ENCODE data around the gene KRTAP3-2. TPM values are rescaled to one million over a fixed set of nuclear protein-coding genes. Genes with fewer than 3 reads are reported as not detected.

KRTAP3-2 gene
- total RNA-seq, 2 donors from 2014 or later, result not detected

GRCh38 chr17:40967582-40967981 is 32.1 kb downstream of the KRTAP3-2 start:
- no peak overlapping the region for H3K27ac ChIP-seq
- TF ChIP-seq, protein P1, sequence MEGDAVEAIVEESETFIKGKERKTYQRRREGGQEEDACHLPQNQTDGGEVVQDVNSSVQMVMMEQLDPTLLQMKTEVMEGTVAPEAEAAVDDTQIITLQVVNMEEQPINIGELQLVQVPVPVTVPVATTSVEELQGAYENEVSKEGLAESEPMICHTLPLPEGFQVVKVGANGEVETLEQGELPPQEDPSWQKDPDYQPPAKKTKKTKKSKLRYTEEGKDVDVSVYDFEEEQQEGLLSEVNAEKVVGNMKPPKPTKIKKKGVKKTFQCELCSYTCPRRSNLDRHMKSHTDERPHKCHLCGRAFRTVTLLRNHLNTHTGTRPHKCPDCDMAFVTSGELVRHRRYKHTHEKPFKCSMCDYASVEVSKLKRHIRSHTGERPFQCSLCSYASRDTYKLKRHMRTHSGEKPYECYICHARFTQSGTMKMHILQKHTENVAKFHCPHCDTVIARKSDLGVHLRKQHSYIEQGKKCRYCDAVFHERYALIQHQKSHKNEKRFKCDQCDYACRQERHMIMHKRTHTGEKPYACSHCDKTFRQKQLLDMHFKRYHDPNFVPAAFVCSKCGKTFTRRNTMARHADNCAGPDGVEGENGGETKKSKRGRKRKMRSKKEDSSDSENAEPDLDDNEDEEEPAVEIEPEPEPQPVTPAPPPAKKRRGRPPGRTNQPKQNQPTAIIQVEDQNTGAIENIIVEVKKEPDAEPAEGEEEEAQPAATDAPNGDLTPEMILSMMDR (IDR thresholded peaks at IDR 0.05), result no peak

DNA sequence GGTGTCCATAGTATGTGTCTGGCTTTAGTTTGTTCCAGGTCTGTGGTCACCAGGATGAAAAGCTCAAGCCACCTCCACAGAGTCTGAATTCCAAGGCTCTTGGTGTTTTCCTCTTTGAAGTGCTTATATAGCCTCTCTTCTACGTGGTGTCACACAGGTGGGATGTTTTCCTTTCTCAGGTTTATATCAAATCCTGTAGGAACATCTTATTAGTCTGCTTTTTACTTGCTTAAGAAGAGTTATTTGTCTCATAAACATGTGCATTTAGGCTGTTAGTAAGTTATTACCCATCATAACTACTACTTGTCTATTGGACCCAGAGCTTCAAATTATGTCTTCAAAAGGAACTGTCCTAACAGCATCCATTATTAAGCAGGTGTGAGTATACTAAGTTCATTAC is 32.9 kb downstream of the KRTAP3-2 start, which contains the start of gene KRT39:
Gene KRT39, minus strand, starts transcription at position 101 of the 400 bp plus-strand sequence. Its CDS starts 92 bp downstream, at position 9.
- no peak for DNase-seq (ENCODE audit: low spot score)
- Histone ChIP-seq H3K4me1 (no peaks in the 10 kb centered on the region), H3K27ac (no peak within 1 kb of the TSS), H3K36me3 (no peaks in the 10 kb centered on the region), H3K9me3 (peaks cover 0 to 3% of the 10 kb centered on the region in 2 donors), H3K4me3 (no peak within 1 kb of the TSS), H3K27me3 (no peaks in the 10 kb centered on the region)
- TF ChIP-seq, protein P1 (IDR thresholded peaks at IDR 0.05), result no peak

More at GRCh38 chr17:40967582-40967981, 32.1 kb downstream of the KRTAP3-2 start:
- no peaks in the 10 kb centered on the region for H3K36me3 ChIP-seq
- peaks cover 0 to 3% of the 10 kb centered on the region in 2 donors for H3K9me3 ChIP-seq
- no peaks in the 10 kb centered on the region for H3K27me3 ChIP-seq
- H3K4me1 ChIP-seq, result no peaks in the 10 kb centered on the region
- H3K4me3 ChIP-seq, result no peak overlapping the region
- DNase-seq (ENCODE audit: low spot score), result no peak

- TF ChIP-seq, protein P1 (IDR thresholded peaks at IDR 0.05), result peak; percentile 47 to 57
- no peak for DNase-seq (ENCODE audit: low spot score)
- Histone ChIP-seq H3K27me3 (no peaks in the 10 kb centered on the region), H3K36me3 (no peaks in the 10 kb centered on the region), H3K9me3 (peaks cover 0 to 3% of the 10 kb centered on the region in 2 donors), H3K4me3 (no peak overlapping the region), H3K27ac (no peak overlapping the region), H3K4me1 (no peaks in the 10 kb centered on the region)
These were observed 35.9 kb downstream of the KRTAP3-2 start for GRCh38 chr17:40963838-40964237.

DNA sequence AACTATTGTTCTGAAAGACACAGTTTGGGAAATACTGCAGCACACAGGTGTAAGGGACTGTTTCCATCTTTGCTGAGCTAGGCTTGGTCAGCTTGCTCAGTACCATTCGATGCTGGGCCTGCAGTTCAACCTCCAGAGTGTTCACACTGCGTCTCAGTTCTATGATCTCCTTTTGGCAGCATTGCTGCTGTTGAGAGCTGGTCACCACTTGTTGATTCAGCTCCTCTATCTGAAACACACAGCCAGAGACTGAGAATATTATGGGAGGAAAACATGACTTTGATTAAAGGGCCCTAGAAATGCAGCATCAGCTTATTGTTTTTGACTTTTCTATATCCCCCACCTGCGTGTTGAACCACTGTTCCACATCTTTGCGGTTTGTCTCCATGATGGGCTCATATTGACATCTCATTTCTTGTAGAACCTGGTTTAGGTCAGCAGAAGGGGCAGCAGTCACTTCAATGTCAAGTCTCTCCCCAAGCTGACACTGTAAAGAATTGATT is 37.6 kb downstream of the KRTAP3-2 start:
- TF ChIP-seq, protein P1 (IDR thresholded peaks at IDR 0.05), result no peak
- DNase-seq (ENCODE audit: low spot score), result no peak

GRCh38 chr17:40961591-40961990 is 38.1 kb downstream of the KRTAP3-2 start:
- no peak overlapping the region for H3K27ac ChIP-seq
- DNase-seq (ENCODE audit: low spot score), result no peak
- peaks cover 0 to 3% of the 10 kb centered on the region in 2 donors for H3K9me3 ChIP-seq
- H3K36me3 ChIP-seq, result no peaks in the 10 kb centered on the region
- TF ChIP-seq, protein P1 (IDR thresholded peaks at IDR 0.05), result no peak
- no peak overlapping the region for H3K4me3 ChIP-seq
- no peaks in the 10 kb centered on the region for H3K4me1 ChIP-seq
- no peaks in the 10 kb centered on the region for H3K27me3 ChIP-seq

More for the DNA sequence above, 37.6 kb downstream of the KRTAP3-2 start:
- no peak overlapping the region for H3K27ac ChIP-seq
- no peaks in the 10 kb centered on the region for H3K4me1 ChIP-seq
- H3K36me3 ChIP-seq, result no peaks in the 10 kb centered on the region
- H3K27me3 ChIP-seq, result no peaks in the 10 kb centered on the region
- no peak overlapping the region for H3K4me3 ChIP-seq
- H3K9me3 ChIP-seq, result peaks cover 0 to 3% of the 10 kb centered on the region in 2 donors

DNA sequence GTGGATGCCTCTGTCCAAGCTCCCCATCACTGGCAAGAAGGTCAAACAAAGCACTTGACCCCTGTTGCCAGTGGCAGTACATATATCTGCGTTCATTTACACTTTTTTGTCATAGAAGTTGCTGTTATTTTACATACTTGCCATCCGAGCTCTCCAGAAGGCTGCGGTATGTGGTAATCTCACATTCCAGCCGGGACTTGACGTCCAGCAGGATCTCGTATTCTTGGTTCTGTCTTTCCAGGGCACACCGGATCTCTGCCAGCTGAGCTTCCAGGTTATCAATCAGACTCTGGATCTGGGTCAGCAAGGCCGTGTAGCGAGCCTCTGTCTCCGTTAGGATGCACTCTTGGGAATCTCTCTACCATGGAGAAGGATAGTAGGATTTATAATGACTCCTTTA is 39.6 kb downstream of the KRTAP3-2 start:
- H3K36me3 ChIP-seq, result no peaks in the 10 kb centered on the region
- no peak for DNase-seq (ENCODE audit: low spot score)
- TF ChIP-seq, protein P1 (IDR thresholded peaks at IDR 0.05), result no peak

More for the DNA sequence above, 39.6 kb downstream of the KRTAP3-2 start:
- Histone ChIP-seq H3K4me1 (no peaks in the 10 kb centered on the region), H3K27ac (no peak overlapping the region), H3K9me3 (peaks cover 0 to 2% of the 10 kb centered on the region in 2 donors), H3K4me3 (no peak overlapping the region), H3K27me3 (no peaks in the 10 kb centered on the region)

Measured in right atrium auricular region (tissue), 2 donors.